ENCODE results near the gene LPP. TPM values are rescaled to one million over a fixed set of nuclear protein-coding genes. Genes with fewer than 3 reads are reported as not detected.
A peak's percentile ranks its signal among the peaks of the same experiment; 100 is the strongest.

LPP gene
- total RNA-seq, 2 donors from 2014 or later: 52.7 to 53.4 TPM

- no peak overlapping the region for H3K27ac Mint-ChIP-seq
- DNase-seq (ENCODE audit: low spot score in 2 of 2): no peak
- ATAC-seq: no peak
- peaks cover 10 to 33% of the 10 kb centered on the region in 2 donors for H3K36me3 Mint-ChIP-seq
- H3K9me3 Mint-ChIP-seq: peaks cover 10 to 18% of the 10 kb centered on the region in 2 donors
These were observed 355.4 kb downstream of the LPP start for GRCh38 chr3:188509316-188509715.

DNA sequence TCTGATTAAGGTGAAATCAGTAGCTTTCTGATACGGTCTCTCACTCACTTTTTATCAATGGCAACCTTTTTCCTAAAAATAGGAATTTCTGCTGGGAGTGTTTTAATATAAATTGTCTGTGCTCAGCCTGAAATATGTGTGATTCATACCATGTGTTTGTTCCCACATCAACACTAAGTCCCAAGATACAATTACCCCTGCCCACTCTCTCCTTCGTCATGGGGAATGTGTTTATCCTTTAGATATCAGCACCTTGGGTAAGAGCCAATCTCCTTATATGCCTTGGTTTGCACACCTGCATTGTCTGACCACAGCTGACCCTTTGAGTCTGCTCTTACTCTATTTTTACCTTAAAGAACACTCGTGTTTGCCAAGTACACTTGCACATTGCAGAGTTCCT lies 356.4 kb downstream of the LPP start:
- peaks cover 2 to 27% of the 10 kb centered on the region in 2 donors for H3K36me3 Mint-ChIP-seq
- peaks cover 4 to 12% of the 10 kb centered on the region in 2 donors for H3K9me3 Mint-ChIP-seq
- H3K27ac Mint-ChIP-seq: no peak overlapping the region
- no peak for DNase-seq (ENCODE audit: low spot score in 2 of 2)
- no peak for ATAC-seq

DNA sequence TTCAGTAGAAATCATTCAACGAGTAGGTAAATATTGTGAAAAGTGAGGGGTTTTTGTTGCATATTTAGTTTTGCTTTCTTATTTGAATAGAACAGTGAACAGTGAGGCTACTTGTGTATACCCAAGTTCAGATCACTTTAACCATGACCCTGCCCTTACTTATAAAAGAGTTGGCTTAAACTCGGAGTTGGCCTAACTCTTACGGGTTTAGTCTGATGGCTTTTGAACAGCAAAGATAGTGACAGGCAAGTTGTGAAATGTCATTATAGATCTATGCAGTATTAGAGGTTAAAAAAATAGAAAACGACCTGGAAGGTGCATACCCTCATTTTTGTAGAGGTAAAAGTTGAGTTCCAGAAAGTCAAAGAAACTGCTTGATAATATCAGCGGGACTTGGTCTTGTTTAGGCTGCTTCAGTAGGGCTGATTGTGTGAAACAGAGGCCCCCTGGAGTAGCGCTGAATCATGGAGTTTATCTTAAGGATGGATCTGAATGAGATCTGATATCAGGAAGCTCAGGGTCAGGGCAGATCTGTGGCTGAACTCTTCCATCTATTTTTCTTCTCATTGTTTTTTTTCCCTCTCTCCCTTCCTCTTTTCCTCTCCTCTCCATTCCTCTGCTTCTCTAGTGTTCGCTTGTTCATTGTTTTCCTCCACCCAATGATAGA lies 359.8 kb downstream of the LPP start:
- H3K36me3 Mint-ChIP-seq: peaks cover 0 to 30% of the 10 kb centered on the region in 2 donors
- ATAC-seq (no peak), DNase-seq (ENCODE audit: low spot score in 2 of 2) (no peak)
- no peak overlapping the region for H3K27ac Mint-ChIP-seq
- H3K9me3 Mint-ChIP-seq: peaks cover 0 to 4% of the 10 kb centered on the region in 2 donors

DNA sequence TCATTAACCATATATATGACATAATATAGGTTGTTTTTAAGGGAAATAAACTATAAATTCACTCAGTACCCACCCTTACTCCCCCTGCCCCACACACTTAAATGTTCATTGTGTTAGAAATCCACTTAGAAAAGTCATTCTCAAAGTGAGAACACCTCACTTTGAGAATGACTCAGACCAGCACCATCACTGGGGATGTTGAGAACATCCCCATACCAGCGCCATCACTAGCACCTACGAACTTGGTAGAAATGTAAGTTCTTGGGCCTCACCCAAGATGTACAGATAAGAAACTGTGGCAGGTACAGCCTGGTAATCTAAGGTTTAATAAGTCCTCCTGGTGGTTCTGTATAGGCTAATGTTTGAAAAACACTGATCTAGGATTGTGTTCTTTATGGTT lies 362.6 kb downstream of the LPP start:
- peaks cover 0 to 24% of the 10 kb centered on the region in 2 donors for H3K36me3 Mint-ChIP-seq
- DNase-seq (ENCODE audit: low spot score in 2 of 2) (peak in 1 of 2 donors; percentile 19), ATAC-seq (peak; percentile 93 to 98)
- H3K9me3 Mint-ChIP-seq: peaks cover 0 to 4% of the 10 kb centered on the region in 2 donors
- H3K27ac Mint-ChIP-seq: no peak overlapping the region

- peaks cover 0 to 24% of the 10 kb centered on the region in 2 donors for H3K36me3 Mint-ChIP-seq
- no peak overlapping the region for H3K27ac Mint-ChIP-seq
- ATAC-seq: no peak
- DNase-seq (ENCODE audit: low spot score in 2 of 2): no peak
- H3K9me3 Mint-ChIP-seq: no peaks in the 10 kb centered on the region
These were observed 364.5 kb downstream of the LPP start for GRCh38 chr3:188518416-188518815.

DNA sequence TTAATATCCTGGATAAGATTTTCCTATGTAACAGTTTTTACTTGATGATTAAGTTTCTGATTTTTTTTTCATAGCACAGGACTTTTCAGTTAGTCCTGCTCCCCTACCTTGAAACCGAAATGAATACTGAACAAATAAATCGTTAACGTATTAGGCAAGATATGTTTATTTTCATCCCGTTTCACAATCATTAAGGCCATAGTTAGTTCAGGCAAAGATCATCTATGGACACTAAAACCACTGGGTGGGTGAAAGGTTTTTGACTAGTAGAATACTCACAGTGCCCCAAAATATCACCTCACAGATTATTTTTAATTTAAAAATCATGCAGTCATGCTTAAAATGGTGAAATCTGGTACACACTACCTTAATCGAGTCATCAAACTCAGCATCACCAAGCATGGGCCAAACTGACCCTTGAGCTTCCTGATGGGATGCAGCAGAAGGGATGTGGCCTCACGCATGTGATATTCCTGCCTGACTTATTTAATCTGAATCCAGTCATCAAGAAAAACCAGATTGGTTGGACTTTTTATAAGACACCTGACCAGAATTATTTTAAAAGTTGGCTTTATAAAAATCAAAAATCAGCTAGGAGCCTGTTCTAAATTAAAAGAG lies 365.0 kb downstream of the LPP start:
- no peak for DNase-seq (ENCODE audit: low spot score in 2 of 2)
- Mint-ChIP-seq H3K27ac (no peak overlapping the region), H3K9me3 (no peaks in the 10 kb centered on the region), H3K36me3 (peaks cover 3 to 24% of the 10 kb centered on the region in 2 donors)
- ATAC-seq: no peak

- peak overlapping the region in 1 of 2 donors; percentile 29 for H3K27ac Mint-ChIP-seq
- ATAC-seq: no peak
- peaks cover 14 to 25% of the 10 kb centered on the region in 2 donors for H3K36me3 Mint-ChIP-seq
- no peaks in the 10 kb centered on the region for H3K9me3 Mint-ChIP-seq
- no peak for DNase-seq (ENCODE audit: low spot score in 2 of 2)
These were observed 366.5 kb downstream of the LPP start for GRCh38 chr3:188520466-188520865.

DNA sequence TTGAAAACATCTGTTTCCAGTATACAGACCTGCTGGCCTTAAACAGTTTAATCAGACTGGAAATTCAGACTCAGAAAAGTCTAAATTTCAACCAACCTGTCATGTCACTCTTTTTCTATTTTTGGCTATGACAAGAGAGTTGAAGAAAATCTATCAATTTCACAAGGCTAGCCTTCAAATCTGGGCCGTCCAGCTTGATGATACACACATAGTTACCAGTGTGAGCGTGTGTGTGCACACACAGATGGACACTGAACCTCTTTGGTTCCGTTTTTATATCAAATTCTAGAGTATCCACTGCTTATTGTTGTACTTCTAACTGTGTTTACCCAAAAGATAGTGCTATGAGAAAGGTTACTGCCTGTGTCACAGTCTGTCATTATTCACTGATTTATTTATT lies 368.2 kb downstream of the LPP start:
- H3K36me3 Mint-ChIP-seq: peaks cover 19 to 30% of the 10 kb centered on the region in 2 donors
- H3K27ac Mint-ChIP-seq: no peak overlapping the region
- no peak for DNase-seq (ENCODE audit: low spot score in 2 of 2)
- no peaks in the 10 kb centered on the region for H3K9me3 Mint-ChIP-seq
- ATAC-seq: no peak

- H3K36me3 Mint-ChIP-seq: peaks cover 19 to 20% of the 10 kb centered on the region in 2 donors
These were observed 369.3 kb downstream of the LPP start for GRCh38 chr3:188523291-188523690.

DNA sequence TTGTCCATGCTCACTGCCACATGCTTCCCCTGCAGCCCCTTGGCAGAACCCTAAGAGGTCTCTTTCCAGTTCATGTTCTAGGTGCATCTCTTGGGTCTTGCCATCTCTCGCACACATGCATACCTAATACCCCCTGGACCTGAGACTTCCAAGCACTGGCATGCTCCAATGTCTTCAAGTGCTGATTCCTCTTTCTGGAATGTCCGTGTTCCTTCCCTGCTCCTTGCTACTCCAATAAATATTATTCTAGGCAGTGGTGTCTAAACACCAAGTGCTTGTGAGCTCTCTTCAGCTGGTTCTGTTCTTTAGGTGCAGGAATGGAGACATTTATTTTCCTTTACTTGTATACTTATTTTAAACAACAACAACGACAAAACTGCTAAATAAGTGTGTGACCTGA lies 370.1 kb downstream of the LPP start:
- H3K27ac Mint-ChIP-seq: no peak overlapping the region
- ATAC-seq: no peak
- DNase-seq (ENCODE audit: low spot score in 2 of 2): no peak
- H3K36me3 Mint-ChIP-seq: peaks cover 19 to 20% of the 10 kb centered on the region in 2 donors
- no peaks in the 10 kb centered on the region for H3K9me3 Mint-ChIP-seq

More at GRCh38 chr3:188523291-188523690, 369.3 kb downstream of the LPP start:
- ATAC-seq (no peak), DNase-seq (ENCODE audit: low spot score in 2 of 2) (no peak)
- H3K27ac Mint-ChIP-seq: no peak overlapping the region
- H3K9me3 Mint-ChIP-seq: no peaks in the 10 kb centered on the region

DNA sequence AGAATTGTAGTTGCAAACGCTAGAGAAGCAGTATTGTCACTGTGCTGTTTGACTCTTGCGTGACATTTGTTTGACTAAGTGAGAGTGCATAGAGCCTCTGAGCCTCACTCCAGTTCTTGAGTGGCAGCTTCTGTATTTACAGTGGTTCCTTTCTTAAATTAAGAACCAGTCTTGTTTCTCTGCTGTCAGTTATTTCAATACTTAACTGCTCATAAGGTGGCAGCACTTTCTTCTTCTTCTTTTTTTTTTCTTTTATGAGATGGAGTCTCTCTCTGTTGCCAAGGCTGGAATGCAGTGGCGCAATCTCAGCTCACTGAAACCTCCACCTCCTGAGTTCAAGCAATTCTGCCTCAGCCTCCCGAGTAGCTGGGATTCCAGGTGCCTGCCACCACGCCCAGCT lies 372.1 kb downstream of the LPP start:
- DNase-seq (ENCODE audit: low spot score in 2 of 2) (no peak), ATAC-seq (no peak)
- peaks cover 19 to 20% of the 10 kb centered on the region in 2 donors for H3K36me3 Mint-ChIP-seq
- H3K27ac Mint-ChIP-seq: no peak overlapping the region
- H3K9me3 Mint-ChIP-seq: no peaks in the 10 kb centered on the region

DNA sequence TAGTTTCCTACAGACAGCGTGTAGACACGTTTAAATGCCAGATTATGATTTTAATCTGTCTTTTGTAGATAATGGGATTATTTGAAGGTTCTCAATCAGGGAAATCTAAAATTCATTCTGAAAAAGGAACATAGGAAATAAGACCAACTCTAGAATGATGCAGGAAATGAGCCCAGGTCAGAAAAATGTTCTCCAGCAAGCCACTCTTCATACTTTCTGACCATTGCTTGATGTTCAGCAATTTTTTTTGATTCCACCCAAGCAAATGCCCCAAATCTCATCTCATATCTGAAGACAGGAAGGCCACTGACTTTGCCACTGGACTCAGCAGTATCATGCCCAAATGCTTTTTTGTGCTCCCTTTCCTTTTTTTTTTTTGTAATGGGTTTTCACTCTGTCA lies 373.4 kb downstream of the LPP start:
- Mint-ChIP-seq H3K27ac (no peak overlapping the region), H3K36me3 (peaks cover 19 to 20% of the 10 kb centered on the region in 2 donors), H3K9me3 (no peaks in the 10 kb centered on the region)
- ATAC-seq: no peak
- no peak for DNase-seq (ENCODE audit: low spot score in 2 of 2)

DNA sequence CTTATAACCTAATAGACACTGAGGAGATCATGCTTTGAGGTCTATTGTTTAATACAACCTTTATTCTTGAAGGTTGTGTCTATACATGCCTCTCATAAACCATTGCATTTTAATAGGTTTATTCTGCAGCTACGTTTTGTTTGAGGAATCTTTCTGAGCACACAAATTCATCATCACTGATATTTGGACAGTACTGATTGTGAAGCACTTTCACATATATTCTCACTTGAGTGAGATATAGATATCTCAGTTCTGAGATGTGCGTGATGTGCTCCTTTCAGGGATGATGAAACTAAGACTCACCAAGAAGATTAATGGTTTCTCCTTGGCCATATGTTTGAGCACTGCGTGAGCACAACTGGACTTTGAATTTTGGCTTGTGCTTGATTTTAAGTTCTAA lies 374.4 kb downstream of the LPP start:
- DNase-seq (ENCODE audit: low spot score in 2 of 2) (no peak), ATAC-seq (no peak)
- no peak overlapping the region for H3K27ac Mint-ChIP-seq
- H3K9me3 Mint-ChIP-seq: no peaks in the 10 kb centered on the region
- peaks cover 19 to 20% of the 10 kb centered on the region in 2 donors for H3K36me3 Mint-ChIP-seq

GRCh38 chr3:188529228-188529627 lies 375.3 kb downstream of the LPP start:
- ATAC-seq (no peak), DNase-seq (ENCODE audit: low spot score in 2 of 2) (no peak)
- H3K9me3 Mint-ChIP-seq: no peaks in the 10 kb centered on the region
- no peak overlapping the region for H3K27ac Mint-ChIP-seq
- H3K36me3 Mint-ChIP-seq: peaks cover 14 to 20% of the 10 kb centered on the region in 2 donors

- ATAC-seq (no peak), DNase-seq (ENCODE audit: low spot score in 2 of 2) (no peak)
- Mint-ChIP-seq H3K27ac (no peak overlapping the region), H3K36me3 (peaks cover 5 to 15% of the 10 kb centered on the region in 2 donors), H3K9me3 (no peaks in the 10 kb centered on the region)
These were observed 376.3 kb downstream of the LPP start for GRCh38 chr3:188530226-188530625.

GRCh38 chr3:188531210-188531609 lies 377.3 kb downstream of the LPP start:
- no peak overlapping the region for H3K27ac Mint-ChIP-seq
- H3K36me3 Mint-ChIP-seq: peaks cover 0 to 8% of the 10 kb centered on the region in 2 donors
- H3K9me3 Mint-ChIP-seq: no peaks in the 10 kb centered on the region
- DNase-seq (ENCODE audit: low spot score in 2 of 2) (no peak), ATAC-seq (no peak)

GRCh38 chr3:188533172-188533571 lies 379.2 kb downstream of the LPP start:
- H3K27ac Mint-ChIP-seq: no peak overlapping the region
- H3K9me3 Mint-ChIP-seq: peaks cover 0 to 5% of the 10 kb centered on the region in 2 donors
- H3K36me3 Mint-ChIP-seq: peaks cover 0 to 10% of the 10 kb centered on the region in 2 donors
- ATAC-seq: no peak
- no peak for DNase-seq (ENCODE audit: low spot score in 2 of 2)

Measured in activated naive CD4-positive, alpha-beta T cell treated with anti-CD3 and anti-CD28 coated beads, Interleukin-2, amount 50 U/mL, for 72 hours (primary cell).